ENCODE data around the gene BCR. TPM values are rescaled to one million over a fixed set of nuclear protein-coding genes. Genes with fewer than 3 reads are reported as not detected.

Gene BCR
- total and polyA plus RNA-seq, 2 of the 8 experiments (the other 6 are each of a cell fraction or from before 2014, with no cell fraction given), result 66.7 to 130 TPM

GRCh38 chr22:23218053-23218866 is 38.0 kb downstream of the BCR start (continued):
- no peak for TF ChIP-seq ATF2 (IDR thresholded peaks at IDR 0.05; ENCODE audit: low read length)
- TF ChIP-seq TCF12 (IDR thresholded peaks at IDR 0.05; ENCODE audit: low read depth, low read length), result no peak
- TF ChIP-seq CHD2 (IDR thresholded peaks at IDR 0.05; ENCODE audit: low read length), result no peak
- TF ChIP-seq SP2 (IDR thresholded peaks at IDR 0.05; ENCODE audit: low read length), result no peak
- TF ChIP-seq HDAC6 (IDR thresholded peaks at IDR 0.05; ENCODE audit: low read depth, low read length), result no peak
- TF ChIP-seq CBX8 (IDR thresholded peaks at IDR 0.05; ENCODE audit: borderline replicate concordance, low read depth, low read length), result no peak
- TF ChIP-seq RBBP5 (IDR thresholded peaks at IDR 0.05; ENCODE audit: borderline replicate concordance, low read depth, low read length), result no peak
- no peak for TF ChIP-seq HDAC2 (IDR thresholded peaks at IDR 0.05; ENCODE audit: borderline replicate concordance in 1 of 2, low read depth in 2 of 2, low read length in 2 of 2)
- no peak for TF ChIP-seq GABPA (IDR thresholded peaks at IDR 0.05; ENCODE audit: borderline replicate concordance, insufficient read depth, low read length)

Data from H1 (cell line).